GM12878 (cell line): ENCODE data around the gene LAMB4. TPM values are rescaled to one million over a fixed set of nuclear protein-coding genes. Genes with fewer than 3 reads are reported as not detected.

Experiments used
- ATAC-seq: fragments of 200-7000 bp; cut with Tn5 transposase; 3 replicates; pipeline ENCODE4 v1.9.1; 2020; ENCODE audit warnings: mild to moderate bottlenecking, moderate library complexity
- BruUV-seq: library from RNA; stranded (reverse); fragments of 400-500 nt; replicated peaks from 2 replicates; lab custom pipeline; 2021; lab: Mats Ljungman, UMichigan
- CTCF ChIA-PET: fragments of 300-600 bp; sonication (Branson Sonifier 250); formaldehyde crosslinking; extraction: SDS; loops from one replicate; lab custom pipeline; 2021; ENCODE audit warnings: inconsistent platforms; lab: Yijun Ruan, JAX
- POLR2A ChIA-PET: fragments of 350-600 bp; formaldehyde crosslinking; extraction: SDS; loops from one replicate; lab custom pipeline; 2021; ENCODE audit warnings: inconsistent platforms; lab: Charles Lee
- RAD21 ChIA-PET: fragments of 300-600 bp; sonication (Branson Sonifier 250); formaldehyde crosslinking; loops from one replicate; lab custom pipeline; 2023; ENCODE audit warnings: antibody characterized with exemption; ENCODE audit not compliant: unreplicated experiment; lab: Charles Lee
- SMC1A ChIA-PET: fragments of 300-600 bp; sonication (Branson Sonifier 250); formaldehyde crosslinking; loops from one replicate; lab custom pipeline; 2023; ENCODE audit not compliant: unreplicated experiment, uncharacterized antibody; lab: Charles Lee
- DNase-seq: peaks from one replicate; pipeline ENCODE4 v3.0.0-alpha.2; 2011; ENCODE audit warnings: low read depth, low spot score
- FAIRE-seq: peaks from 3 replicates; lab custom pipeline; 2011; peaks lifted over from hg19 to GRCh38; lab: Jason Lieb, UNC
- H2AFZ ChIP-seq: 2 replicates; pipeline ENCODE4 v1.6.0; 2011; ENCODE audit warnings: low read depth, low read length, control low read depth; ENCODE audit not compliant: control insufficient read depth
- H3K27ac ChIP-seq: 2 replicates; pipeline ENCODE4 v1.5.1; 2011; ENCODE audit warnings: control low read depth; ENCODE audit not compliant: control insufficient read depth, insufficient read depth
- H3K27me3 ChIP-seq, 2 experiments: replicated peaks in 1 of 2; 2 replicates each; pipeline versions ENCODE4 v1.6.0 to v1.6.1; 2011; ENCODE audit warnings: low read length in 1 of 2; ENCODE audit not compliant: control insufficient read depth in 2 of 2, insufficient read depth in 2 of 2
- H3K36me3 ChIP-seq, 2 experiments: 2 replicates each; pipeline ENCODE4 v1.5.1; 2011; ENCODE audit warnings: low read length in 1 of 2; ENCODE audit not compliant: control insufficient read depth in 2 of 2, insufficient read depth in 2 of 2
- H3K4me1 ChIP-seq: 2 replicates; pipeline ENCODE4 v1.6.1; 2011; ENCODE audit warnings: mild to moderate bottlenecking, low read length, moderate library complexity, mixed read lengths; ENCODE audit not compliant: control insufficient read depth, insufficient read depth
- H3K4me2 ChIP-seq: 2 replicates; pipeline ENCODE4 v1.6.0; 2011; ENCODE audit warnings: control low read depth; ENCODE audit not compliant: control insufficient read depth, insufficient read depth
- H3K4me3 ChIP-seq: fragments of 200-600 bp; sonication (generic); 2 replicates; pipeline ENCODE4 v1.5.1; 2016
- H3K79me2 ChIP-seq: 2 replicates; pipeline ENCODE4 v1.6.0; 2011; ENCODE audit warnings: low read length; ENCODE audit not compliant: control insufficient read depth, insufficient read depth
- H3K9ac ChIP-seq: 2 replicates; pipeline ENCODE4 v1.8.0; 2011; ENCODE audit warnings: low read length, control low read depth, mixed read lengths; ENCODE audit not compliant: control insufficient read depth, insufficient read depth
- H3K9me3 ChIP-seq: replicated peaks from 3 replicates; pipeline ENCODE4 v1.5.1; 2011; ENCODE audit warnings: mild to moderate bottlenecking, low read length; ENCODE audit not compliant: control insufficient read depth, insufficient read depth
- H4K20me1 ChIP-seq: 2 replicates; pipeline ENCODE4 v1.6.0; 2011; ENCODE audit not compliant: control insufficient read depth, insufficient read depth
- BMI1 ChIP-seq: fragments of 450-650 bp; IDR thresholded peaks from 2 replicates; pipeline ENCODE4 v1.6.1; 2016; ENCODE audit warnings: mild to moderate bottlenecking, moderate library complexity, borderline replicate concordance
- BRCA1 ChIP-seq: IDR thresholded peaks from 2 replicates; pipeline ENCODE4 v1.6.1; 2011; ENCODE audit warnings: low read depth, low read length, improper control_type of control experiment
- CREM ChIP-seq: IDR thresholded peaks from 2 replicates; pipeline ENCODE4 v1.6.1; 2014; ENCODE audit warnings: antibody characterized with exemption, low read depth
- E2F4 ChIP-seq: IDR thresholded peaks from 2 replicates; pipeline ENCODE4 v1.6.1; 2012; ENCODE audit warnings: low read depth, low read length, improper control_type of control experiment
- FOXM1 ChIP-seq: IDR thresholded peaks from 2 replicates; pipeline ENCODE4 v1.6.1; 2012; ENCODE audit warnings: low read depth, mild to moderate bottlenecking, inconsistent platforms, low read length, moderate library complexity
- GATAD2B ChIP-seq: fragments of 450-650 bp; conservative IDR thresholded peaks from 2 replicates; pipeline ENCODE4 v1.6.1; 2017; ENCODE audit warnings: low read depth, mild to moderate bottlenecking, moderate library complexity
- IKZF2 ChIP-seq, 2 experiments: fragments of 450-650 bp; IDR thresholded peaks; 2 replicates each; pipeline ENCODE4 v1.6.1; 2017; ENCODE audit warnings: mild to moderate bottlenecking in 2 of 2, moderate library complexity in 2 of 2
- IRF4 ChIP-seq: IDR thresholded peaks from 2 replicates; pipeline ENCODE4 v1.6.1; 2011; ENCODE audit warnings: low read depth, low read length
- NFYA ChIP-seq: IDR thresholded peaks from 2 replicates; pipeline ENCODE4 v1.6.1; 2011; ENCODE audit warnings: low read depth, mild to moderate bottlenecking, low read length, improper control_type of control experiment, borderline replicate concordance
- NFYB ChIP-seq: IDR thresholded peaks from 2 replicates; pipeline ENCODE4 v1.6.1; 2011; ENCODE audit warnings: low read depth, mild to moderate bottlenecking, low read length, improper control_type of control experiment, moderate library complexity; ENCODE audit not compliant: insufficient read depth
- SPI1 ChIP-seq: IDR thresholded peaks from 2 replicates; pipeline ENCODE4 v1.6.1; 2011; ENCODE audit warnings: low read depth, mild to moderate bottlenecking, low read length, moderate library complexity, borderline replicate concordance; ENCODE audit not compliant: insufficient read depth
- TCF12 ChIP-seq: IDR thresholded peaks from 2 replicates; pipeline ENCODE4 v1.6.1; 2011; ENCODE audit warnings: low read depth, mild to moderate bottlenecking, low read length
- WRNIP1 ChIP-seq: IDR thresholded peaks from 2 replicates; pipeline ENCODE4 v1.6.1; 2011; ENCODE audit warnings: low read depth, low read length, improper control_type of control experiment, borderline replicate concordance
- ZBTB33 ChIP-seq: fragments of 450-650 bp; IDR thresholded peaks from 2 replicates; pipeline ENCODE4 v1.6.1; 2017; ENCODE audit warnings: mild to moderate bottlenecking
- ZZZ3 ChIP-seq: IDR thresholded peaks from 2 replicates; pipeline ENCODE4 v1.6.1; 2011; ENCODE audit warnings: low read depth; ENCODE audit not compliant: control insufficient read depth, insufficient read length
- WGBS: methylation state at CpG from one replicate; pipeline ENCODE4 v1.1.6; 2016; ENCODE audit warnings: low lambda C conversion rate; ENCODE audit not compliant: insufficient replicate concordance, insufficient coverage; ENCODE audit errors: missing lambda C conversion rate; 5-methylcytosine and 5-hydroxymethylcytosine counted together
- in situ Hi-C: fragments of 300-500 bp; cut with MboI; formaldehyde crosslinking; loops from 9 replicates; pipeline ENCODE4 v1.14.3; 2018; ENCODE audit warnings: mixed read lengths
- intact Hi-C: fragments of 100-400 bp; cut with micrococcal nuclease; formaldehyde crosslinking; loops from one replicate; pipeline ENCODE4 v1.14.2; 2022; ENCODE audit not compliant: unreplicated experiment
- polyA plus RNA-seq, 11 experiments: library from polyadenylated mRNA; depleted of rRNA in 4 of 11; unstranded in 6 of 11; stranded (reverse) in 5 of 11; fragments of >200 nt; fragmentation: Nextera tagmentation in 4 of 11; fragmentation: Illumina TruSeq in 1 of 11; extraction: Ambion mirVana in 4 of 11; extraction: Trizol in 1 of 11; gene quantifications; 1 replicate in 1 of 11; 2 replicates in 10 of 11; pipeline versions ENCODE4 v1.2.1 to v1.2.3, GENCODE V29; 2011 to 2016; ENCODE audit warnings: inconsistent platforms in 2 of 11, missing spikeins in 2 of 11, low read depth in 1 of 11
- total RNA-seq, 4 experiments: library from RNA; depleted of rRNA in 3 of 4; stranded (reverse); fragments of >200 nt in 3 of 4; fragmentation: Illumina TruSeq in 1 of 4; extraction: Trizol in 1 of 4; gene quantifications; 2 replicates each; pipeline versions ENCODE4 v1.2.1 to v1.2.3, GENCODE V29; 2013 to 2021

Gene LAMB4
- total and polyA plus RNA-seq, 10 of the 15 experiments (the other 5 are each of a cell fraction or from before 2014, with no cell fraction given), result 0.04 to 0.06 TPM; not detected in 8

GRCh38 chr7:108059526-108059925 is 70.6 kb downstream of the LAMB4 start:
- 0 out of 4 replicates have a peak, but pooled peaks cover 0 to 3% of the 10 kb centered on the region in 2 experiments for H3K27me3 ChIP-seq
- in situ Hi-C loops (no loop called here), intact Hi-C loops (no loop called here)
- POLR2A ChIA-PET, result no interaction called here
- H3K27ac ChIP-seq, result no peak overlapping the region
- SMC1A ChIA-PET, result no interaction called here
- H3K4me3 ChIP-seq, result no peak overlapping the region
- DNase-seq (no peak), FAIRE-seq (no peak), ATAC-seq (no peak)
- no peaks in the 10 kb centered on the region for H3K79me2 ChIP-seq
- no peaks in the 10 kb centered on the region for H4K20me1 ChIP-seq
- 0 out of 2 replicates have a peak, but pooled peaks cover 5% of the 10 kb centered on the region for H3K4me1 ChIP-seq
- no peak overlapping the region for H3K9ac ChIP-seq
- RAD21 ChIA-PET, result no interaction called here
- no peaks in the 10 kb centered on the region for H3K9me3 ChIP-seq
- 41% methylated on average over 6 of the region's 6 CpGs for WGBS
- no peak overlapping the region for H2AFZ ChIP-seq
- CTCF ChIA-PET, result no interaction called here
- BruUV-seq, result no TSS peak
- H3K36me3 ChIP-seq, result no peaks in the 10 kb centered on the region
- TF ChIP-seq WRNIP1, result no peak
- no peak for TF ChIP-seq E2F4
- no peak for TF ChIP-seq NFYA
- no peak for TF ChIP-seq NFYB
- TF ChIP-seq ZBTB33, result no peak
- no peak for TF ChIP-seq BRCA1
- TF ChIP-seq IKZF2 (IDR thresholded peaks at IDR 0.05), result no peak
- TF ChIP-seq CREM, result no peak
- no peak for TF ChIP-seq SPI1
- TF ChIP-seq TCF12, result no peak
- no peak for TF ChIP-seq IRF4
- TF ChIP-seq BMI1, result no peak
- no peak for TF ChIP-seq ZZZ3
- TF ChIP-seq FOXM1, result no peak
- no peak for TF ChIP-seq GATAD2B
- no peak overlapping the region for H3K4me2 ChIP-seq
